ENCODE results near the gene MSH5.

Gene MSH5

GRCh38 chr6:31736021-31736767, 3.6 kb upstream of the MSH5 start, which contains the start of gene CLIC1:
CLIC1 (minus strand) TSS chr6:31736530; CDS start chr6:31736300, 230 bp downstream.
- peak within 1 kb of the TSS; percentile 83 for H3K4me3 ChIP-seq (replicated peaks; ENCODE audit: low read depth, low read length)
- peak; percentile 74 for DNase-seq (ENCODE audit: low read depth)
- no peak for TF ChIP-seq CTCF (IDR thresholded peaks at IDR 0.05; ENCODE audit: low read length, missing control alignments)

GRCh38 chr6:31736768-31737314, 3.0 kb upstream of the MSH5 start:
- peak overlapping the region; percentile 83 for H3K4me3 ChIP-seq (replicated peaks; ENCODE audit: low read depth, low read length)
- no peak for DNase-seq (ENCODE audit: low read depth)
- TF ChIP-seq CTCF (IDR thresholded peaks at IDR 0.05; ENCODE audit: low read length, missing control alignments): no peak

- no peak for TF ChIP-seq CTCF (IDR thresholded peaks at IDR 0.05; ENCODE audit: low read length, missing control alignments)
- no peak overlapping the region for H3K4me3 ChIP-seq (replicated peaks; ENCODE audit: low read depth, low read length)
- peak; percentile 23 for DNase-seq (ENCODE audit: low read depth)
Measured at GRCh38 chr6:31737315-31737990, 2.4 kb upstream of the MSH5 start.

GRCh38 chr6:31737991-31738979, 1.5 kb upstream of the MSH5 start:
- H3K4me3 ChIP-seq (replicated peaks; ENCODE audit: low read depth, low read length): peak overlapping the region; percentile 23
- peak; percentile 29 for TF ChIP-seq CTCF (IDR thresholded peaks at IDR 0.05; ENCODE audit: low read length, missing control alignments)
- DNase-seq (ENCODE audit: low read depth): peak; percentile 86

- no peak for DNase-seq (ENCODE audit: low read depth)
- peak overlapping the region; percentile 87 for H3K4me3 ChIP-seq (replicated peaks; ENCODE audit: low read depth, low read length)
- TF ChIP-seq CTCF (IDR thresholded peaks at IDR 0.05; ENCODE audit: low read length, missing control alignments): no peak
Measured at GRCh38 chr6:31740397-31741223, 805 bp downstream of the MSH5 start.

GRCh38 chr6:31741815-31742214, 2.0 kb downstream of the MSH5 start:
- no peak overlapping the region for H3K4me3 ChIP-seq (replicated peaks; ENCODE audit: low read depth, low read length)
- no peak for TF ChIP-seq CTCF (IDR thresholded peaks at IDR 0.05; ENCODE audit: low read length, missing control alignments)
- no peak for DNase-seq (ENCODE audit: low read depth)
